HS-27A (cell line): Measurements from ENCODE around the gene POU6F2.

Source experiments
- DNase-seq: peaks from one replicate; pipeline ENCODE4 v3.0.0-alpha.2; 2012; ENCODE audit warnings: low read depth, missing footprints

Gene POU6F2

DNA sequence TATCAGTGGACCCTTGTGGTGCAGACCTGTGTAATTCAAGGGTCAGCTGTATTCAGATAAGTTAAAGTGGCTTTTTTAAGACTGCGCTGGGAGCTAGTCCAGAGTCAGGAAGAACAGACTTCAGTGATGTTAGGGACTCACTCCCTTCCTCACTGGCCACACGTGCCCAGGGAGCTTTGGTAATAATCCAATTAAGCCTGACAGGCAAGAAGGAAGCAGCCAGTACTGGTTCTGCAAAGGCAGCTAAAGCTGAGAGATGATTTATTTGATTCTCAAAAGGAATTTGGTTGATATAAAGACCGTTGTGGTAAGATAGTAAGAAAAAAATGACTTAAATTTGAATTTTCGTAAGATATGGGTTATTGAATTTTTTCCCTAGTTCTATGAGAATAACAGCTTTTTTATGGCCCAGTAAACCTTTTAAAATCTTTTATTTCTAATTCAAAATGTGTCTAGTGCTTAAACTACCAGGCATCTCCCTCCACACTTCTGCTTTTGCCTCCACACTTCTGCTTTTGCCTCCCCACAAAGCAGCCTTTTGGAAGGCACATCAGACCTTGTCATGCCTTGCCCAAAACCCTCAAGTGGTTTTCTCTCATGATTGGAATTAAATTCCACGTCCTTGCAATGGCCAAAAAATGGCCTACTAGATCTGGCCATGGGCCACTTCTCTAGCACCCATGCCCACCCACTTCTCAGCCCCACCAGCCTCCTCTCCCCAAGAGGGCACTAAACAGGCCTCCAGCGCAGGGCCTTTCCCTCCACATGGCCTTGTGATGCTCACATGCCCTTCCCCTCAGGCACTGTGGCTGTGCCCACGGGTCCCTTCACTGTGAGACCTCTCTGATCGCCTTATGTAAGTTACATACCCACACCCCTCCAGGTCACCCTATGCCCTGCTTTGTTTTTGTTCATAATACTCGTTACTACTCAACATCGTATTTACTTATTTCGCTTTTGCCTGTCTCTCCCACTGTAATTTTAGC lies 92.5 kb downstream of the POU6F2 start:
- no peak for DNase-seq

DNA sequence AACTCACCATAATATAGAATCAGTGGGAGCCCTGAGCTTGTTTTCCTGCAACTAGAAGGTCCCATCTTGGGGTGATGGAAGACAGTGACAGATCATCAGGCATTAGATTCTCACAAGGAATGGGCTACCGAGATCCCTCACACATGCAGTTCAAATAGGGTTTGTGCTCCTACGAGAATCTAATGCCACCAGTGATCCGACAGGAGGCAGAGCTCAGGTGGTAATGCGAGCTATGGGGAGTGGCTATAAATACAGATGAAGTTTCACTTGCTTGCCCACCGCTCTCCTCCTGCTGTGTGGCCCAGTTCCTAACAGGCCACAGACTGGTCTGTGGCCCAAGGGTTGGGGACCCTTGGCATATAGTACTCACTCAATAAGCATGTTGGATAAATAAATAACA lies 93.4 kb downstream of the POU6F2 start:
- DNase-seq: no peak

DNA sequence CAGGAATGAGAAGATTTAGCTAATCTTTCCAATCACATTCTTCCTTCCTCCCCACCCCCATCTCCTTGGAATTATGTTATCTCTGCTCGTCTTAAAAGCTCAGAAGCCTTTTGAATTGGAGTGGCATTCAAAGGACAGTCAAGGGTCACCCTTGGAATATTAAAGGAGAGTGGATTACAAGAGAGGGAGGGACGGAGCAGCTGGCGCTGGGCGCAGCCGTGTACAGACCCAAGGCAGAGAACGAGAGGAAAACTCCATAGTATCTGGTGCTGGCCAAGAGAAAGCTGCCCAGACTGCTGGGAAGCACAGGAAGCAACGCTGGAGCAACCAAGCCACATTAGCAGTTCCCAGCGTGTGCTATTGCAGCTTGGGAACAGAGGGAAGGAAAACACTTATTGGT lies 95.7 kb downstream of the POU6F2 start:
- no peak for DNase-seq

- DNase-seq: no peak
These were observed 97.5 kb downstream of the POU6F2 start for GRCh38 chr7:39075210-39075609.

GRCh38 chr7:39083781-39084180 lies 106.1 kb downstream of the POU6F2 start:
- no peak for DNase-seq

DNA sequence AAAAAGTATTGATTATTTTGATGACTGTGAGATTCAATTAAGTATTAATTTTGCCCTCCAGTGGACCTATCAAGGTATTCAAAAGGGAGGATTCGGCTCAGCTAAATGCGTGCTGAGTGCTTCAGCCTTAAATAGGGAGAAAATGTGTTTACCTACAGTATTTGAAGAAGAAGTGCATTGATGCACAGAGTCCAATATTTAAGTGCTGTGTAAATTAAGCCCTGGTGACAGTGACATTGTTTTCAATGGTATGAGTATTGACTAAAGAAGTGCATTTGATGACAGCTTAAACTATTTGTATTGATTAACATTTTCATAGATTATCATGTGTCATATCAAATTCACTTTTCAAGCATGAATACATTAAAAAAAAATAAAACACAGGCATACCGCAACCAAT lies 106.6 kb downstream of the POU6F2 start:
- no peak for DNase-seq

GRCh38 chr7:39085189-39085588 lies 107.5 kb downstream of the POU6F2 start:
- no peak for DNase-seq

DNA sequence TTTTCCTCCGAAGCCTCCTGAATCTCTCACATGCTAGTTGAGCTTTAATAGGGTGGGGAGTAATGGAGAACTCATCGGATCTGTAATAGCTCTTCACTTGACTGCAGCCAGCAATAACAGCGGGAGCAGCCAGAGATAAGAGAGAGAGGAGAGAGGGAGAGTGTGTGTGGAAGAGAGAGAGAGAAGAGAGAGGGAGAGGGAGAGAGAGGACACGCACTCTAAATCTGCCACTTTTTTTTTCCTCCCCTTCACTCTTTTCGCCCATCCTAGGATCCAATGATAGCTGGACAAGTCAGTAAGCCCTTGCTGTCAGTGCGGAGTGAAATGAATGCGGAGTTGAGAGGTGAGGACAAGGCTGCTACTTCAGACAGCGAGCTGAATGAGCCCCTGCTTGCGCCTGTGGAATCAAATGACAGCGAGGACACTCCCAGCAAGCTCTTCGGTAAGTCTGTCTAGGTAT lies 107.9 kb downstream of the POU6F2 start:
- DNase-seq: no peak

DNA sequence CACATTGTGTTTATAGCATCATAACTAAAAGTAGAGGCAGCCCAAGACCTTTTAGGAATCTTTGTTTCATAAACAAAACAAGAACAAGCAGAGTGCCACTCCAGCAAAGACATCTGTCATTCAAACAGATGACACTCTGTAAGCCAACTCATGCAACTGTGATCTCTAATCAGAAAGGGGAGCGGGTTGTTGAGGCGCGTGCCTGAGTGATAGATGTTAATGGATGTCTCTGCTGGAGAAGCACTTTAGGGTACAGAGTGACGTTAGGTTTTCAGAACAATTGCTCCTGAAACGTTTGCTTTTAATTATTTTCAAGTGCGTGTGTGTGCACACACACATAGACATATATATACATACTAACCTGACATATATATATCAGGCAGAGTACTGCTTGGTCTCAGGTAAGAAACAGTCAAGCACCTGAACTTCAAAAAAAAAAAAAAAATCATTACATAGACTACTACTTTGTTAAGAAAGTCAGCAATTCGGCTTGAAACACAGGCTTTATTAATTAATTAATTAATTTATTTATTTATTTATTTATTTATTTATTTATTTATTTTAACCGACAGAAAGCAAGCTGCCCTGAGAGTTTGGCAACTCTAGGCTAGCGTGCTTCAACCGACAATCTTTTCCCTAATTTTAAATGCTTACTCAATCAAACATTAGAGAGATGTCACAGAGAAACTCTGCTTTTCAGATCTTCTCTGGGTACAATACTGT lies 109.1 kb downstream of the POU6F2 start:
- DNase-seq: no peak

- no peak for DNase-seq
These were observed 111.3 kb downstream of the POU6F2 start for GRCh38 chr7:39088730-39089593.

GRCh38 chr7:39091145-39091544 lies 113.4 kb downstream of the POU6F2 start:
- DNase-seq: no peak

DNA sequence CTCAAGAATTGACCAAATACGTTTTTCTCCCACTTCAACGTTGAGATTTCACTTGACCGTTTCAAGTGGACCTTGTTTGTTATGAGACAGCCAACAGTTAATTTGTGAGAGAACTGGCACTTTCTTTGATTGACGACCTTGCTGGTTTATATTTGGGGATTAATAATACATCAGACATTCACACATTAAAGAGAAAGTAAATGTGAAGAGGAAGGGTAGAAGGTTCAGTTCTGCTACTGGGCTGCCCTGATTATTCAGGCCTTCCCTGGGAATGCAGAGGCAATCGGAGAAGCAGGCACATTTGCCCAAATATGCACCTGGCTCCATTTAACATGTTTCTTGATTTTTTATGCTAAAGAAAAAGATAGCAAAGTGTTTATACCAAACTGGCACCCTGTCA lies 114.1 kb downstream of the POU6F2 start:
- DNase-seq: no peak

DNA sequence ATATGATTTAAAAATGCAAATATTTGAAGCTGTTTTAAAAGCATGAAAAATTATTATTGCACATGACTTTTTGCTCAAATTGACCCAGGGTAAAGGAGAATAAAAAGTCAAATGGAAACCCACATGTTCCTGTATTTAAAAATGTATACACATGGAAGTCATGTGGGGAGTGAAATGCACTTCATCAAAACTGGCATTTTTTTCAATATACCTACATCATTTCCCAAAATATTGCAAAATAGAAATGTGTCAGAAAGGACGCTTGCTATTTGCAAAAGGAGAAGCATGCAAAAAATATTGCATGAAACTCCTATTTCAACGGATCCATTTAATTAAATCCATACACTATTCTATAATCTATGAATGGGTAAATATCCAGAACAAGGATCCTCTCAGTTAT lies 117.0 kb downstream of the POU6F2 start:
- DNase-seq: no peak

- DNase-seq: no peak
These were observed 118.3 kb downstream of the POU6F2 start for GRCh38 chr7:39095875-39096619.

DNA sequence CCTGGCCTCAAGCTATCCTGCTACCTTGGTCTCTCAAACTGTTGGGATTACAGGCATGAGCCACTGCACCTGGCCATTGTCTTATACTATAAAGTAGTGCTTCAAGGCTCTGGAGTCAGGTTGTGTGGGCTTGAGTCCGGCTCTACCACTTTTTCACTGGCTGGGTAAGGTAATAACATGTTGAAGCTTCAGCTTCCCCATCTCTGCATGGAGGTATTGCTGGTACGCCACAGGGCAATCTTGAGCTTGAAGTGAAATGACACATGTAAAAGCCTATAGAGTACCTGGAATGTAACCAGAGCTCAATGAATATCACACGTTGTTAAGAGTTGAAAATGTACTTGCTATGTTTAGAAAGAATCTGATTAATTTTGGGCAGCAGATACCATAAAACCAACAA lies 120.8 kb downstream of the POU6F2 start:
- DNase-seq: no peak

DNA sequence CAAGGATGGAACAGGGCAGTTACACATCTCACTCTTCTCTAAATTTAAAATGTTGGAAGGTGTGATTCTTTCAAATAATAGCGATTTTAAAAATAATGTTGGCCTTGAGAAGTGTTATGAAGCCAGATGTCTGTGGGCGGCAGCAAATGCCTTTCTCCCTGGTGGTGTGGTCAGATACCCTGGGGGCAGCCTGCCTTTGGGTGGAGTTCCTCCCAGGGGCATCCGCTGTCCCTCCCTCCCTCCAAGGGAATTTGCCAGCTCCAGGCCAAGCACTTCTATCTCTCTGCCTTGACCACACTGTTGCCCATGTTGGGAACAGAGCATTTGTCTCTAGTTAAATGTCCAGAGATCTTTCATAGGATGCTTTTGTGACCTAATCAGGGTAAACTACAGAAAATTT lies 121.4 kb downstream of the POU6F2 start:
- DNase-seq: no peak

DNA sequence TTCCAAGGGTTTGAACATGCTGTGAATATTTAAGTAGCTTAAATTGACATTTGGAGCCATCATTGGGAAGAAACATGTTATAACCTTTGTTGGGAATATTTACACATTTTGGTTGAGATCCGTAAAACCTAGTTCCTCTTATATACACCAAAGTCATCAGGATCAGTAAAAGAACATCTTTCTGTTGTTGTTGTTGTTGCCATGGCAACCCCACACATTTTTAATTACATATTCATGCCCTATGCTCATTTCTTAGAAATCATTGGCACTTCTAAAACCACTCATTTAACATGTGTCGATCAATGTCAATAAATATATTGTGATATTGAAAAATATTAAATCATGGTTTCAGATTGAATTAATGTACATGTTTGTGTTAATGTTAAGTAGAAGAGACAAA lies 122.6 kb downstream of the POU6F2 start:
- DNase-seq: no peak

DNA sequence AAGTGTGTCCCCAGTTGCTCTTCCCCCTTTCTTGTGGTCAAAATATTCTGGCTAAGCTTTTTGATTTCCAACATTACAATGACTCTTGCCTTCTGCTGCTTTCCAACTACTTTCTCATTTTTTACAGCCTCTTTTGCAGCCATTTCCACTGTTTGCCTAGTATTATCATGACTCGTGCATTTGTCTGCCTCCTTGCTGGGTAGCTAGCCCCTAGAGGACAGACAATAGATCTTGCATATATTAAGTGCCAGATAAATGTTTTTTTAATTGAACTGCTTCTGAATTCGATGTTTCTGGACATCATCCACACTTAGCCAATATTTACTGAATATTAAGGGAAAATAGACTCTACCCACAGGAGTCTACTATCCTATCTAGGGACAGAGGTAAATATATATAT lies 124.5 kb downstream of the POU6F2 start:
- DNase-seq: no peak

- DNase-seq: no peak
These were observed 128.0 kb downstream of the POU6F2 start for GRCh38 chr7:39105720-39106119.

DNA sequence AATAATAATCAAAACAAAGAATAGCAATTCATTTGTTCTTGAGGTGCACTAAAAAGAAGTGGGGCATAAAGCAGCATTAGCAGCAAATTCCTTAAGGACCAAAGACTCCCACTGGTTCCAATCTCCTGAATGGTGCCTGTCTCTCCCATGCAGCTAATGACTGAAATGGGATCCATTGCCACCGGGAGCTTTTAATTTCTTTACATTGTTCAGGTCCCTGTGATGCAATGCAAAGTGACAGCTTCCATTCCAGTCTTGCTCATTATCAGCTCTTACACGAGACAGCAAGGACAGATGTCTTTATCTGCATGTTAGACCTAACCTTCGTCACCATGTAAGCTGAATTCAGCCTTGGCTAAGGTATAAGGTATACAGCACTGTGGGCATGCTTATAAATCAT lies 148.1 kb downstream of the POU6F2 start:
- no peak for DNase-seq

- DNase-seq: no peak
These were observed 149.3 kb downstream of the POU6F2 start for GRCh38 chr7:39127058-39127457.
